Mucosa of descending colon (tissue), 3 donors: ENCODE results near the gene CCDC146. TPM values are rescaled to one million over a fixed set of nuclear protein-coding genes. Genes with fewer than 3 reads are reported as not detected.

Experiments
- ATAC-seq: fragments of 200-7000 bp; cut with Tn5 transposase; one replicate; pipeline ENCODE4 v1.9.1; 2020; ENCODE audit warnings: mild to moderate bottlenecking, moderate library complexity
- DNase-seq, 3 donors: peaks; one replicate each; pipeline ENCODE4 v3.0.0-alpha.2; 2020
- H3K36me3 ChIP-seq: fragments of 200-600 bp; one replicate; pipeline ENCODE4 v1.8.0; 2021; ENCODE audit warnings: low read depth, mild to moderate bottlenecking
- H3K4me1 ChIP-seq: fragments of 200-600 bp; one replicate; pipeline ENCODE4 v1.8.0; 2021; ENCODE audit warnings: low read depth, mild to moderate bottlenecking
- H3K4me3 ChIP-seq: fragments of 200-600 bp; one replicate; pipeline ENCODE4 v1.8.0; 2021; ENCODE audit warnings: mild to moderate bottlenecking
- H3K9me3 ChIP-seq: fragments of 200-600 bp; one replicate; pipeline ENCODE4 v1.8.0; 2021; ENCODE audit warnings: mild to moderate bottlenecking
- intact Hi-C, 2 donors: fragments of 100-400 bp; cut with DNase I in 1 of 2; cut with micrococcal nuclease in 1 of 2; formaldehyde crosslinking; loops; one replicate each; pipeline versions ENCODE4 v1.11.0 to v1.11.1; 2022; cut with DNase I, micrococcal nuclease
- total RNA-seq, 3 donors: library from RNA; stranded (reverse); fragmentation: NEBNext Ultra II Directional in 2 of 3; extraction: Animal tissue kit (Norgen Biotek cat#: 25700) in 2 of 3; gene quantifications; one replicate each; pipeline versions ENCODE4 v1.2.1 to v1.2.4, GENCODE V29; 2021 to 2023
- TF ChIP-seq, protein P1 (sequence below): fragments of 200-600 bp; IDR thresholded peaks from one replicate; pipeline ENCODE4 v1.8.0; 2022; ENCODE audit warnings: antibody characterized with exemption, mild to moderate bottlenecking
- donor health status: DM: no; HTN: no; CAD: no; lungs with moderate emphysema.
- donor health status: DM: no; HTN: no; CAD: no.
- donor health status: DM: no; HTN: yes; CAD: no.

Gene CCDC146
- total RNA-seq, 3 donors from 2014 or later: 7.5 to 20.5 (median 13.3) TPM

DNA sequence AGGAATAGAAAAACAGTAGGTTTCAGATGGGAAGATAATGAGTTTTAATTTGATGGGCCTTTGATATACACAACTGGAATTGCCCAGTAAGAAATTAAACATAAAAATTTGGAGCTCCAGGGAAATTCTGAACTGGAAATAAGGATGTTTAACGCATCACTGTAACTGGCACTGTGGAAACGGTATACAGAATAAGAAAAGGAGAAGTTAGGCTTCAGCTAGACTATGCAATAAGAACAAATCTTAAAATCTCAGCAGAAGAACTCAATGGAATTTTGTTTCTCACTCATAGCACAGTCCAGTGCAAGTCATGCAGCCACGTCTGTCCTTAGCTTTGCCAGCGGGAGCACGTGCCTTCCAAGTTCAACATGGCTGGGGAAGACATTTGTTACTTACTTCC, 130.1 kb downstream of the CCDC146 start:
- no peaks in the 10 kb centered on the region for H3K36me3 ChIP-seq
- H3K4me3 ChIP-seq: no peak overlapping the region
- ATAC-seq: no peak
- intact Hi-C loops: no loop called here
- TF ChIP-seq, protein P1, sequence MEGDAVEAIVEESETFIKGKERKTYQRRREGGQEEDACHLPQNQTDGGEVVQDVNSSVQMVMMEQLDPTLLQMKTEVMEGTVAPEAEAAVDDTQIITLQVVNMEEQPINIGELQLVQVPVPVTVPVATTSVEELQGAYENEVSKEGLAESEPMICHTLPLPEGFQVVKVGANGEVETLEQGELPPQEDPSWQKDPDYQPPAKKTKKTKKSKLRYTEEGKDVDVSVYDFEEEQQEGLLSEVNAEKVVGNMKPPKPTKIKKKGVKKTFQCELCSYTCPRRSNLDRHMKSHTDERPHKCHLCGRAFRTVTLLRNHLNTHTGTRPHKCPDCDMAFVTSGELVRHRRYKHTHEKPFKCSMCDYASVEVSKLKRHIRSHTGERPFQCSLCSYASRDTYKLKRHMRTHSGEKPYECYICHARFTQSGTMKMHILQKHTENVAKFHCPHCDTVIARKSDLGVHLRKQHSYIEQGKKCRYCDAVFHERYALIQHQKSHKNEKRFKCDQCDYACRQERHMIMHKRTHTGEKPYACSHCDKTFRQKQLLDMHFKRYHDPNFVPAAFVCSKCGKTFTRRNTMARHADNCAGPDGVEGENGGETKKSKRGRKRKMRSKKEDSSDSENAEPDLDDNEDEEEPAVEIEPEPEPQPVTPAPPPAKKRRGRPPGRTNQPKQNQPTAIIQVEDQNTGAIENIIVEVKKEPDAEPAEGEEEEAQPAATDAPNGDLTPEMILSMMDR: no peak
- DNase-seq: no peak
- no peaks in the 10 kb centered on the region for H3K4me1 ChIP-seq
- no peaks in the 10 kb centered on the region for H3K9me3 ChIP-seq

DNA sequence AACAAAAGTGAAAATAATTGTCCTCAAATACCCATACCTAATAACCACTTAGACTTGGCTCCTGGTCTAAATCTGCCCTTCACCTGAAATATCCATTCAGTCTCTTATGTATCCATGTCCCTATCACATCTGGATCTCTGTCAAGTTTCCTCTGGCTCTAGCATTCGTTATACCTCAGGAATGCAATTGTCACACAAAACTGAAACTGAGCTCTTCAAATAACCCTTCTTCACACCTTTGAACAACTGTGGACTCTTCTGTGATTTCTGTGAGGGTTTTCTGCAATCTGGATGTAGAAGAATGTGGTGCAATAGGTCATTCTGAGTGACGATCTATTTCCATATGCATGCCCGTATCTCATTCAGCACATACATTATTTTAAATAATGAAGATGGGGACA, 130.7 kb downstream of the CCDC146 start:
- DNase-seq (no peak), ATAC-seq (no peak)
- Histone ChIP-seq H3K9me3 (no peaks in the 10 kb centered on the region), H3K4me1 (no peaks in the 10 kb centered on the region), H3K36me3 (no peaks in the 10 kb centered on the region), H3K4me3 (no peak overlapping the region)
- TF ChIP-seq, protein P1: no peak
- intact Hi-C loops: no loop called here

DNA sequence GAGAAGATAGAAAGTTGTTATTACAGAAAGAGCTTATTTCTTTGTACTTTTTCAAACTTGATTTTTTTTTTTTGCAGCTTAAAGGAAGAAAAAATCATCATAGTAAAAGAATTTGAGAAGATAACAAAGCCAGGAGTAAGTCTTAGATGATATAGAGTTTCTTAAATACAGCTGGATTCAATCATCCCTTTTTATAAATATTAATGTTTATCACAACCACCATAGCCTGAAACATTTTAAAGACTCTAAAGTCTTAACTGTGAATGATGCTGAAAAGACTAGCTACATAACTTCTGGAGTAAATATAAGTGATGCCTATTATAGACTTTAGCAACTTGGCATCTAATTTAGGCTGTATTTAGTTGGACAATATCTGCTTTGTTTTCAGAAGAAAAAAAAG, 132.0 kb downstream of the CCDC146 start:
- DNase-seq (no peak), ATAC-seq (no peak)
- no peak overlapping the region for H3K4me3 ChIP-seq
- no peaks in the 10 kb centered on the region for H3K4me1 ChIP-seq
- H3K9me3 ChIP-seq: no peaks in the 10 kb centered on the region
- H3K36me3 ChIP-seq: no peaks in the 10 kb centered on the region
- TF ChIP-seq, protein P1: no peak
- intact Hi-C loops: no loop called here

DNA sequence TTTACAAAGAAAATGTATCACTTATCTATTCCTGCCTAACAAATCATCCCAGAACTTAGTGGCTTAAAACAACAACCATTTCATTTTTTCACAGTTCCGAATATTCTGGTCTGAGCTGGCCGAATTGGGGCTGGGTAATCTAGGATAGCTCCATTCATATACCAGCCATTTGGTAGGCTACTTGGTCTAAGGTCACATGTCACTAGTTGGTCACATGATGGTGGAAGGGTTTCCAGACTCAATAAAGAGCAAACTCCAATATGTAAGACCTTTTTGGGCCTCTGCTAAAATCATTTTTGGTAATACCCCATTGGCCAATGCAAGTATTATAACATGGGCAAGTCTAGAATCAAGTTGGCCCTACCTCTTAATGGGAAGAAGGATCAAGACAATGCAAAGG, 132.5 kb downstream of the CCDC146 start:
- TF ChIP-seq, protein P1: no peak
- no peaks in the 10 kb centered on the region for H3K9me3 ChIP-seq
- intact Hi-C loops: no loop called here
- H3K4me3 ChIP-seq: no peak overlapping the region
- DNase-seq (no peak), ATAC-seq (no peak)
- H3K4me1 ChIP-seq: no peaks in the 10 kb centered on the region
- H3K36me3 ChIP-seq: no peaks in the 10 kb centered on the region

DNA sequence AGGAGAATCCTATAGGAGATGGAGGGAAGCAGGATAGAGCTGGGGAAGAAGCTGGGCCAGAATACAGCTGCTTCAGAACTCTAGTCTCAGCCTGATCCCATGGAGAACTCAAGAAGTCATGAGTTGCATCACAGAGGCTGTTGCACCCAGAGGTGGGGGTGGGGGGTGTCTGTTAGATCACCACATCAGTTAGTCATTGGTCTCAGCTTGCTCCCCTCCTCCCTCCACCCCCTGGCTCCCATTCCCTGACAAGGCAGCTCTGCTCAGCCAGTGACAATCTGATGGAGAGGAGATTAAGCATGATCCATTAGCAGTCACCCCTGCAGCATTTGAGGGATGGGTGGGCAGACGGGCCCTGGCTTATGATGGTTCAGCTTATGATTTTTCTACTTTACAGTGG, 135.6 kb downstream of the CCDC146 start:
- ATAC-seq: no peak
- Histone ChIP-seq H3K4me1 (no peaks in the 10 kb centered on the region), H3K36me3 (no peaks in the 10 kb centered on the region), H3K9me3 (no peaks in the 10 kb centered on the region), H3K4me3 (no peak overlapping the region)
- TF ChIP-seq, protein P1: no peak
- intact Hi-C loops: no loop called here
- DNase-seq: no peak

DNA sequence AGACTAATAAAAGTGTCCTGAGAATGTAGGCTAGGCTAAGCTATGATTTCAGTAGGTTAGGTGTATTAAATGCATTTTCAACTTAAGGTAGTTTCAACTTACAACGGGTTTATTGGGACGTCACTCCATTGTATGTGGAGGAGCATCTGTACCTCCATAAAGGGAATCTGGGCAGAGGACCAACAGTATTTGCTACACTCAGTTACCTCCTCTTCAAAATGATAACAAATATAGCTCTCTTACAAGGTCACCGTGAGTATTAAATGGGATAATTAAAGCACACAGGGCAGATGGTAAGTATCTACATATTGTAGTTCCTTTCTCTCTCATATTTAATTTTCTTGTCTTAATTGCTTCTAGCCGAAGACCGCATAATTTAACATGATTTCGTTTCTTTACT, 136.2 kb downstream of the CCDC146 start:
- DNase-seq (no peak), ATAC-seq (no peak)
- H3K9me3 ChIP-seq: no peaks in the 10 kb centered on the region
- intact Hi-C loops: no loop called here
- H3K4me3 ChIP-seq: no peak overlapping the region
- H3K4me1 ChIP-seq: no peaks in the 10 kb centered on the region
- TF ChIP-seq, protein P1: no peak
- H3K36me3 ChIP-seq: no peaks in the 10 kb centered on the region
